Measurements from ENCODE around the gene DLG5.

GRCh38 chr10:77867124-77867719, 59.3 kb downstream of the DLG5 start:
- no peak for TF ChIP-seq EZH2 (IDR thresholded peaks at IDR 0.05; ENCODE audit: low read depth)
- no peak for TF ChIP-seq CTCF (conservative IDR thresholded peaks at IDR 0.05)

All from PC-9 (cell line).